ENCODE measurements around the gene MDGA2.

The MDGA2 gene

DNA sequence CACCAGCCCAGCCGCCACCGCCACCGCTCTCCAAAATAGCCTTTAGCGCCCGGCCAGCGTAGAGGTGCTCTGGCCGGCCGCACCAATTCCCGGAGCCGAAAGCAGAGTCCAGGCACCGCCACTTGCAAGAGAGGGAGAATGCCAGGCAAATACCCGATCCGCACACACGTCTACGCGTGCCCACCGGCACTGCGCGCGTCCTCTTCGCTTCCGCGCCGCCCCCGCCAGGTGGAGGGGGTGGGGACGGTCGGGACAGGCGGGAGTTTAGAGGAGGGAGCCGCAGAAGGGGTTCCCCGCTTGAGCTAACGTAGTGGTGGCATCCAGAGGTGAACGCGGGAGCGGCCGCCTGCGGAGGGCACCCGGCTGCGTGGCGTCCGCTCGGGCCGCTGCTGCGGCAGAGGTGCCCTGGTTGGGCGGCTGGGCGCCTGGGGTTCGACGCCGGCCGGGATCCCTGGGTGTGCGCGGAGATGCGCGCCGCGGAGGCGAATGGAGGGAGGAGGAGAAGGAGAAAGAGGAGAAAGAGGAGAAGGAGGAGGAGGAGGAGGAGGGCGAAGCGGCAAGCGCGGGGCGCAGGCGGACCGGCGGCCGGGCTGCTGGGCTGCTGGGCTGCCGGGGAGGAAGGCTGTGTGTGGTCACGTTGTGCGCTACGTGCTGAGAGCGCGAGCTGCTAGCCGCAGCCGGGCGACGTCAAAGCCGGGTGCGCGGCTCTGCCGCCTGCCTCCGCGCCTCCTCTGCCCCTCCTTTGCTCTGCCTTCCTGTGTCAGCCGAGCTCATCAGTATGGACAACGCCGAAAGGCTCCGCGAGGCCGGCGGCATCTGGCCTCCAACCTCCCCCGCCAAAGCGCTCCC lies at the start of gene MDGA2:
Gene MDGA2, minus strand, starts transcription at position 140 of the 849 bp plus-strand sequence.
- DNase-seq (ENCODE audit: low read depth, low spot score) = peak; percentile 58

DNA sequence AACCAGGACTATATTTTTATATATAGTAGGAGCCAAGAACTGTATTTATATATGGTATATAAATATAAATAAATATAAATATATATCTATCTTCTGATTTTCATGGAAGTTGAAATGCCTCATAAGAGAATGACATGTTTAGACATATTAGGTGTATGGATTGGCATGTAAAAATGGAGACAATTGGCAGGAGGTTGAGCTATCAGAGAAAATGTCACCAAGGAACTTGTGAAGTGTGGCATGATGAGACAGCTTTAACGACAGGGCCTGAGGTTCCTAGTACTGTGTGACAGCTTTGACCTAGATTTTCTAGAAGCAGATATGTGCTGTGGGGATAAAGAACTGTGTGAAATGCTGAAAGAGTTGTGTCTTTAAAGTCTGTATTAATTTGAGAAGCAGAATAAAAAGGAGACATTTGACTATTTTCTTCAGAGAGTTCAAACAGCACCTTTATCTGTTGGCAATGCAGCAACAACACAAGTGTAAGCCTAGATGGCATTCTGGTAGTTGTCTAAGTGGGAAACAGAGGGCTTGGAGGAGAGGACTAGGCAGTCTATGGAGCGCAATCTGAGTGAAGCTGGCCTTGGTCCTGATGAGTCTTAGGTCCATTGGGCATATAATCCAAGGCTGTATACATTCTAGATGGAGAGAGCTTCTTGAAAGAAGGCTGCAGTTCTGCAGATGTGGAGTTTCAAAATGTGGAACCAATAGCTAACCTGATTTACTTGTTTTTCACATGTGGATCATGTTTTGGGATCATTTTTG lies 47.7 kb upstream of the MDGA2 start:
- DNase-seq (ENCODE audit: low read depth, low spot score) = no peak

DNA sequence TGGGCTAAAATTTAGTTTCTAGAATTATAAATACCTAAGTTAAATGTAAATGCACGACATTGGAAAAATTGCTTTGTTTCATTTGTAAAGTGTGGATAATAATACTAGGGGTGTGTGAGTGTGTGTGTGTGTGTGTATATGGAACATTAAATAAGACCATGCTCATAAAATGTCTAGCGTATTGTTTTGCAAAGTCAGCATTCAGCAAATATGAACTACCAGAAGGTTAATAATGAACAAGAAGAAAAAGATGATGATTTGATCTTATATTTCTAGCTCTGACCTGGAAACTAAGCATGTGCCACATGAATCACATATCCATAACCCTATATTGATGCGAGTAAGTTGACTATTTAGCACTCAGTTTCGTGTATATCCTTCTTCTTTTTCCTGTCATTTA lies 44.9 kb upstream of the MDGA2 start:
- no peak for DNase-seq (ENCODE audit: low read depth, low spot score)

DNA sequence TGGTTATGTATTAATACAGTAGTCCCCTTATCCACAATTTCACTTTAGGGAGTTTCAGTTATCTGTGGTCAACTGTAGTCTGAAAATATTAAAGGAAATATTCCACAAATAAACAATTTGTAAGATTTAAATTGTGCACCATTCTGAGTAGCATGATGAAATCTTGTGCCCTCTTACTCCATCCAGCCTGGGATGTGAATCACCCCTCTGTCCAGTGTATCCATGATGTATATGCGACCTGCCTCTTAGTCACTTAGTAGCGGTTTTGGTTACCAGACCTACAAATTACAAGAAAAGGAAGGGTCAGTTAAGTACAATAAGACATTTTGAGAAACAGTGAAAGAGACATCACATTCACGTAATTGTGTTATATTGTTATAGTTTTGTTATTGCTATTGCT lies 39.9 kb upstream of the MDGA2 start:
- no peak for DNase-seq (ENCODE audit: low read depth, low spot score)

DNA sequence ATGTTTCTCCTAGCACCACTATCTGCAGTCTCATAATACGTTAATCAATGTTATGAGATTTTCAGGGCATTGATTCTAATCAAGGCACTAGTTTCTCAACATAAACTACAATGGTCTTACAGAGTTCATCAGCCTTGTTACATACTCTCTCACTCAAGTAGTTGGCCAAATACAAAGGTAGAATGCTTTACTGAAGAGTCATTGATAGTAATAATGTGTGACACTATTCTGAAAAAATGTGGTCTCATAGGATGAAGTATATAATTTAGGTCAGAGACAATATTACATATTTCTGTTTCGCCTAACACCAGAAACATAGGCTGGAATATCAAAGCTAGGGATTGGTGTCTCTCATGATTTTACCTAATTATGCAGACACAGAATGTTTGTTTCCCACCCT lies 35.2 kb upstream of the MDGA2 start:
- peak; percentile 1 for DNase-seq (ENCODE audit: low read depth, low spot score)

DNA sequence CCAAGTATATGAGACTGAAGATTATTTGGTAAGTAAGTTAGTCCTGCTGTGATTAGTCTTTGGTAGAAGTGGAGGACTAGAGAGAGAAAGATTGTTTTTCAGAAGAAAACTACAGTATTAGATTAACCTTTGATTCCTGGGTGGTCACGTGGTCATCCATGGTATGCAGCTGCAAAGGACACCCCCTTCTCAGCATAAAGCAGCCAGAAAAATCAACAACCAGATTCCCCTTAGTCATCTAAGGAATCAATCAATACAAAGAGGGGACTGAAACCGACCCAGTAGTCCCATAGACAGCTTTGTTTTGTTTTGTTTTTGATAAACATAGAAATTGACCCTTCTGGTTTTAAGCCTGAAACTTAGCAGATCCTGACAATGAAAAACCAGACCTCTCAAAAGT lies 30.3 kb upstream of the MDGA2 start:
- DNase-seq (ENCODE audit: low read depth, low spot score) = no peak

DNA sequence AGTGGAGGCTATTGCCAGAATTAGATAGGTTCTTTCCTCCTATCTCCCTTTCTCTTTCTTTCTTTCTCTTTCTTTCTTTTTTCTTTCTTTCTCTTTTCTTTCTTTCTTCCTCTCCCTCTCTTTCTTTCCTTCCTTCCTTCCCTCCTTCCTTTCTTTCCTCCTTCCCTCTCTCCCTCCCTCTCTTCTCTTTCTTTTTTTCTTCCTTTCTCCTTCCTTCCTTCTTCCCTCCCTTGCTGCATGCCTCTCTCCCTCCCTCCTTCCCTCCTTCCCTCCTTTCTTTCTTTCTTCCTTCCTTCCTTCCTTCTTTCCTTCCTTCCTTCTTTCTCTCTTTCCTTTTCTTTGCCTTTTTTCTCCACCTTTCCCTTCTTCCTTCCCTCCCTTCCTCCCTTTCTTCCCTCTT lies 16.4 kb upstream of the MDGA2 start:
- DNase-seq (ENCODE audit: low read depth, low spot score) = no peak

DNA sequence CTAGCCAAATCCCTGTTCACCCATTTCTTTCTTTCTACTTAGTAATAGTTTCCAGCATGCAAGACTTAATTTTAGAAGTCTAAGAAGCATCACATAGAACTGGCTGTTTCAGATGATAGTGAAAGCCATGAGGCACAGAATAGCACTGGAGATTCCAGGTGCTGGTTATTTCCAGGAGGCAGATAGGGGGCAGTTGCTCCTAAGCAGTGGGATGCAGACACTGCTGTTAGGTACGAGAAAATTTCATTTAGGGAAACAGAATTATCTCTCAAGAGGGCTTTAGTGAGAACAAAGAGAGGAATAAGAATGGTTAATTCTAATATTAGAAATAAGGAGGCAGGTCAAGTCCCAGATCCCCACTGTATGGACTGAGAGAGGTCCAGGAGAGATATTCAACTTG lies 3.6 kb upstream of the MDGA2 start:
- DNase-seq (ENCODE audit: low read depth, low spot score) = no peak

DNA sequence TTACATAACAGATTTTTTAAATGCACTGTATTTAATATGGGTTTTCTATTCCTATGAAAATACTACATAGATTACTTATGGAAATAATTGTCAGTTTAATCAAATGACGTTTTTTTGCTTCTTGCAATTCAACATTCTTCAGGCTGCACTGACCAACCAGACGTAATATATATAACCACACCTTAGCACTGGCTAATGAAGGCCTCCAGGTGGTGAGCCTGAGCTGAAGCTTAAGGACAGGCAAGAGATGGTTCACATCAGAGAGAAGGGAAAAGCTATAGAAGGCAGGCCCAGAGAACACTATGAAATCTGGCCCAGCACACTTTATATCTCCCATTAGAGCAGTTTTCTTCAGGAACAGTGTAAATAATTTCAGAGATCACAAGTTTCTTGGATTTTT lies 2.8 kb upstream of the MDGA2 start:
- no peak for DNase-seq (ENCODE audit: low read depth, low spot score)

DNA sequence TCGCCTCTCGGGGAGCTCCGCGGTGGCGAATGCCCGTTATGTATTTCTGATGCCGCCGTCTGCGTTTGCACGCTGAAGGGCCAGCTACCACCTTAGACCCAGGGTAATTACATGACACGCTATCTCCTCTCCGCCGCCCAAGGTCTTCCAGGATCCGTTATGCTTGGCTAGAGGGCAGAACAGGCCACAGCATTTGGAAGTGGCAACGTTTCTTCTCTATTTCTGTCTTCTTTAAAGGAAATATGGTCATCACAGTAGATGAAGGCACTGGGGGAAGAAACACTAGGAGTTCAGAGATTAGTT lies 861 bp upstream of the MDGA2 start:
- no peak for DNase-seq (ENCODE audit: low read depth, low spot score)

DNA sequence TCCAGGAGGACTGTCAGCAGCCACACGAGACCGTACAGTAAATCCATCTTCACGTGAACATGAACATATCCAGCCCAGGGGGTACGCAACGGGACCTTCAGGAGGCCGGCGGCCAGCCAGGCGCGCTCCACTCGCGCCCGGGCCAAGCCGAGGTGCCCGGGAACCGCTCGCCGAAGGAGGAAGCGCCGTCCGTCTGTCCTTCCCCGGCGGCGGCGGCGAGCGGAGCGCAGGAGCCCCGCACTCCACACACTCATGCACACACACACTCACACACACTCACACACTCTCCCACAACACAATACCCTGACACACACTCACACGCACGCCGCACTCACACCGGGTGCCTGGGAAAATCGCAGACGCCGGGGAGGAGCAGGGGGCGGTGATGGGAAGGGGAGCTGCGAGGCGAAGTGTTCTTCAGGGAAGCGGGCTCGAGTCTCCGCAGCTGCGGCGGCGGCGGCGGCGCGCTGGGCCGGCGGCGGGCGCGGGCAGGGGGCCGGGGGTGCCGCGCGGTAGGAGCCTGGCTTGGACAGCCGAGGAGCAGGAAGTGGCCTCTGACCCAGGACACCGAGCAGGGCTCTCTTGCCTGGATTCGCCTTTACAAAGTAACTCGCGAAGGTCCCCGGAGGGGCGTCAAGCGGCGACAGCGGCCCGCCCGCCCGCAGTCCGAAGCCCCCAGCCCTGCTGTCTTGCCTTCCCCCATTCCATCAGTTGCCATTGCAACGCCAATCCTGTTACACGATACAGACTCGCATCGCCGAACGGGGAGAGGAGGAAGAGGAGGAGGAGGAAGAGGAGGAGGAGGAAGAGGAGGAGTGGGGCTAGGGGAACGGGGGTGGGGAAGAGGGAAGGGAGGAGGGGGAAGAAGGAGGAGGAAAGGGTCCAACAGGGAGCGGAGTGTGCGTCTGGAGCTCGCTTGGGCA lies 601 bp downstream of the MDGA2 start:
- DNase-seq (ENCODE audit: low read depth, low spot score) = peak; percentile 49

DNA sequence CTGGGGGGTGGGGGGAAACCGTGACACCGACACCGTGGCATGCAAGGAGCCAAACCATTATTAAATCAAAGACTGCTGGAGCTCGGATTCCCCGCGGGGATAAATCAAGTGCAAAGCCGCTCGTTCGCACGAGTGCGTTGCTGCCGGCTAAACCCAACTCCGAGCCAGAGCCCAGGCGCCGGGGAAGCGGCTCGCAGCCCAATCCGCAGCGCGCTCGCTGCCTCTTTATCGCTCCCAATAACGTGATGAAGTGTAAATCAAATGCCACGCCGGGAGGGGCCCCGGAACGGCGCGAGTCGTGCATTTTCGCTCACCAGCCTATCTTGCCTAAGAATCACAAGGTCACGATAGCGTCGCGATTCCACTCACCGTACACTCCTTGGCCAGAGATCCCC lies 1.3 kb downstream of the MDGA2 start:
- DNase-seq (ENCODE audit: low read depth, low spot score) = peak; percentile 44

DNA sequence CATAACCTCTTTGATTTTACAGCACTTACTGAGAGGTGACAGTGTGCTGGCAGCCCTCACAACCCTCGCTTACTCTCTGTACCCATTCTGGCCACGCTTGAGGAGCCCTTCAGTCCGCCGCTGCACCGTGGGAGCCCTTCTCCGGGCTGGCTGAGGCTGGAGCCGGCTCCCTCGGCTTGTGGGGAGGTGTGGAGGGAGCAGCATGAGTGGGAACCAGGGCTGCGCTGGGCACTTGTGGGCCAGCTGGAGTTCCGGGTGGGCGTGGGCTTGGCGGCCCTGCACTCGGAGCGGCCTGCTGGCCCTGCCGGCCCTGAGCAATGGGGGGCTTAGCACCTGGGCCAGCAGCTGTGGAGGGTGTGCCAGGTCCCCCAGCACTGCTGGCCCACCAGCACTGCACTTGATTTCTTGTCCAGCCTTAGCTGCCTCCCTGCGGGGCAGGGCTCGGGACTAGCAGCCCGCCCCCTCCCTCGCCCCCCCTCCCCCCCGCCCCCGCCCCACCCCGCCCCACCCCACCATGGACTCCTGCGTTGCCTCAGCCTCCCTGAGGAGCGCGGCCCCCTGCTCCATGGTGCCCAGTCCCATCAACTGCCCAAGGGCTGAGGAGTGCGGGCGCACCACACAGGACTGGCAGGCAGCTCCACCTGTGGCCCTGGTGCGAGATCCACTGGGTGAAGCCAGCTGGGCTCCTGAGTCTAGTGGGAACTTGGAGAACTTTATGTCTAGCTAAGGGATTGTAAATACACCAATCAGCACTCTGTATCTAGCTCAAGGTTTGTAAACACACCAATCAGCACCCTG lies 9.9 kb downstream of the MDGA2 start:
- DNase-seq (ENCODE audit: low read depth, low spot score) = no peak

DNA sequence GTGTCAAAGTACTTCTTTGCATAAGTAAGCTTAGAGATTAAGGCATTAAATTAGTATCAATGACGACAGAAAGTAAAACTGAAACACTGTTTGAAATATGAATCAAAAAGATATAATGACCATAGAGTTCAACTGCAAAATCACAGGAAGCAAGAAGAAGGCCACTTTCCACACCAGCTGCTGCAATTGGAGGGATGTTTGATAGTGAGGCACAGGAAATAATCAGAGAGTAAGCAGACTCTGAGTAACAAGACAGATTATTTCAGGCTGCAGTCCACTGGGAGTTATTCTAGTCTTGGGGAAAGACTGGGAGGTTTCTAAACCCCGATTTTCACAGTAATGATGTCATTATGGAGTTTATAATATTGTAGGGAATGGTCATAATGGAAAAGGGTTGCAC lies 12.9 kb downstream of the MDGA2 start:
- no peak for DNase-seq (ENCODE audit: low read depth, low spot score)

DNA sequence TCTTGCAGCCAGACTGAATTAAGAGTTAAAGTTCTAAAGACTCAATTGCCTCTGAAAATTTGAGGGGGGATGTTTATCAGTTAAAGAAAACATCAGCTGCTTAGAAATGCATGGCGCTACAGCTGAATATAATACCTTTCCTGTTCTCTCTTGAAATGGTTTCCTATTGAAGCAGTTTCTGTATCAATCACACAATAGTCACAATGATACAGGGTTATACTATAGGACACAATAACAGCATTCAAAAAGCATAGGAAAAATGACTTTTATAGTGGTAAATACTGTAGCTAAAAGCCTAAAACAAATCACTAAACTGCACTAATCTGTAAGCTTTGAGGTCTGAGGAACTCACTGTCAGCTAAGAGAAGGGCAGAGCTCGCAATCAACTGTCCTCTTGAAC lies 15.2 kb downstream of the MDGA2 start:
- DNase-seq (ENCODE audit: low read depth, low spot score) = no peak

DNA sequence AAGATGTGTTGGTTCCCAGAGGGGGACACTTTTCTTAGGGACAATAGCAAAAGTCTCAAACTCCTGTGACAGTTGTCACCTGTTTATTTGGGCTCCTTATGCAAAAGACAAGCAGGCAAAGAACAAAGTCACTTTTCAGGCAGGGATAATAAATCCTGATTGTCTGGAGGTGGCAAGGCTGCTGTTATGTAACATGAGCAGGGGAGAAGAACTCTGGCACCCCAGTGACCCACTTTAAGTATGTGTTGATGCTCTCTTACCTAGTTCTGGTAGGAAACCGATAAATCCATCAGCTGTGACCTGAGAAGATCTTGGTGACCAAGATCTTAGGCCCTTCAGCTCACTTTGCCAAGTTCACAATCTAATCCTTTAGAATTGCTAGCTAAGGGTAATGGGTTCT lies 17.4 kb downstream of the MDGA2 start:
- no peak for DNase-seq (ENCODE audit: low read depth, low spot score)

DNA sequence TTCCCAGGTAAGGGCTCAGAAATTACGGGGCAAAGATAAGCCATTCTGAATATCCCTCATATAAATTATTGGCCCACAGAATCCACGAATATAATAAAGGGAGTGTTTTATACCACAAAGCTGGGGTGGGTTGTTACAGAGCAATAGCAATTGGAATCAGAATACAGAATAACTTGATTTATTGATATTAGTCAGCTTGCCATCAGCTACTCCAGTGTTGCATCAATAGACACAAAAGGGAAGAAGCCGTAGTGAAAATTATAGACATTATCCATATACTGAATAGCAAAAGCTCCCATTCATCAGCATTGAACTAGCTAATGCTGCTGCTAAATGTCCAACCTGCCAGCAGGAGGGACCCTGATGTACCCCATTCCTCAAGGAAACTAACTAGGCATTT lies 18.3 kb downstream of the MDGA2 start:
- no peak for DNase-seq (ENCODE audit: low read depth, low spot score)

DNA sequence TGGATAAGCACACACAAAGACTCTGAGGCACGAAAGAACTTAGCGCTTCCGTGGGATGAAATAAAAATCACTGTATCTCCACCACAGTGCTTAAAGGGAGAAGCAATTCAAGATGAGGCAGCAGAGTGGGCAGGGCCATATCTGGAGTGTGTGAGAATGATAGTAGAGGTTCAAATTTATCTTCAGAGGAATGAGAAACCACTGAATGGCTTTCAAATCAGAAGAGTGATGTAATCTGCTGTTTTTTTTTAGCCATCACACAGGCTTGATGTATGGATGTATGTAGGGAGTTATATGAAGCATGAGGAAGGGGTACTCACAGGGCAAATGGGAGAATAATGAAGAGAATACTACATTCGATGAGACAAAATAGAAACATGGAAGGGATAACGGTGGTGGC lies 24.1 kb downstream of the MDGA2 start:
- no peak for DNase-seq (ENCODE audit: low read depth, low spot score)

DNA sequence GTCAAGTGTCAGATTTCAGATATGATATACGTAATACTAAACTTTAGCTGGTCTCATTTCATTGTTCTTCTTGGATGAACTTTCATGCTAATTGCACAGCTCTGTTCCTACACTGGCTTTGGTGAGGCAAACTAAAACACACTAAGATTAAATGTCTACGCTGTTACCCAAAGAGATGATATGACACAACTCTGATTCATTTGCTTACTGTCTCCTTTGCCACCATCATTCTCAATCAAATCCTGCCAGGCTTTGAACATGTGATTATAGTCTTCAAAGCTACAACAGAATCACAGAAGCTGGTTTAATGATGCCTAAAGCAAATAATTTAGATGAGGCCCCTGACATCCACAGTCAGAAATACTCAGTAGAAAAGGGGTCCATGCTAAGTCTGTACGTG lies 37.7 kb downstream of the MDGA2 start:
- DNase-seq (ENCODE audit: low read depth, low spot score) = no peak

DNA sequence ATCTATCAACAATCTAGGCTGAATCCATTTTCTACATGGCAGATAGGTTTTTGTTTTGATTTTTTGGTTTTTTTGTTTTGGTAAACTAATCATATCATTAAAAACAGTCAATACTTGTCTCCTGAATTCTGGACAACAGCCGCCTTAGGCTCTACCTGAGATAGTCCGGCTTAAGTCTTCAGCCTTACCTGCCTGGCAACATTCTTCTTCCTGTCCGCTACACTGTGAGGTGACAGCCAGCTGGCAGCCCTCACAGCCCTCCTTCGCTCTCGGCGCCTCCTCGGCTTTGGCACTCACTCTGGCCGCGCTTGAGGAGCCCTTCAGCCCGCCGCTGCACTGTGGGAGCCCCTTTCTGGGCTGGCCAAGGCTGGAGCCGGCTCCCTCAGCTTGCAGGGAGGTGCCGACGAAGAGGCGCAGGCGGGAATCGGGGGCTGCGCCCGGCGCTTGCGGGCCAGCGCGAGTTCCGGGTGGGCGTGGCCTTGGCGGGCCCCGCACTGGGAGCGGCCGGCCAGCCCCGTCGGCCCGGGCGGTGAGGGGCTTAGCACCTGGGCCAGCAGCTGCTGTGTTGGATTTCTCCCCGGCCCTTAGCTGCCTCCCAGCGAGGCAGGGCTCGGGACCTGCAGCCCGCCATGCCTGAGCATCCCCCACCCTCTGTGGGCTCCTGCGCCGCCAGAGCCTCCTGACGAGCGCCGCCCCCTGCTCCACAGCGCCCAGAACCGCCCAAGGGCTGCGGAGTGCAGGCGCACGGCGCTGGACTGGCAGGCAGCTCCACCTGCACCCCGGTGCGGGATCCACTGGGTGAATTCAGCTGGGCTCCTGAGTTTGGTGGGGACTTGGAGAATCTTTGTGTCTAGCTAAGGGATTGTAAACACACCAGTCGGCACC lies 49.0 kb downstream of the MDGA2 start:
- no peak for DNase-seq (ENCODE audit: low read depth, low spot score)

Data from astrocyte of the hippocampus (primary cell).